Lower leg skin (tissue), 4 donors: ENCODE data around the gene DUSP8. TPM values are rescaled to one million over a fixed set of nuclear protein-coding genes. Genes with fewer than 3 reads are reported as not detected.

Source experiments
- DNase-seq, 2 donors: peaks; one replicate each; pipeline ENCODE4 v3.0.0-alpha.2; 2019; ENCODE audit warnings: low spot score in 2 of 2
- H3K4me3 ChIP-seq: fragments of 200-600 bp; sonication (generic); 2 replicates; pipeline ENCODE4 v1.5.1; 2017; ENCODE audit warnings: mild to moderate bottlenecking, low read depth; ENCODE audit not compliant: poor library complexity, severe bottlenecking
- POLR2A ChIP-seq, 2 donors: fragments of 450-650 bp; IDR thresholded peaks; one replicate each; pipeline ENCODE4 v1.6.1; 2016 to 2017; ENCODE audit warnings: antibody characterized with exemption in 2 of 2, mild to moderate bottlenecking in 1 of 2, moderate library complexity in 1 of 2
- WGBS, 2 donors: methylation state at CpG; one replicate each; pipeline ENCODE4 v1.1.5; 2018; 5-methylcytosine and 5-hydroxymethylcytosine counted together
- intact Hi-C: fragments of 100-400 bp; cut with DNase I; formaldehyde crosslinking; loops from one replicate; pipeline ENCODE4 v1.15.0; 2023; ENCODE audit warnings: low total_unique reads
- total RNA-seq, 4 donors: library from RNA; depleted of rRNA; stranded (reverse); fragments of >200 nt; gene quantifications; one replicate each; pipeline ENCODE4 v1.1.0, GENCODE V29; 2016
- TF ChIP-seq, protein P1 (sequence below), 3 donors: fragments of 450-650 bp; IDR thresholded peaks; one replicate each; pipeline ENCODE4 v1.5.1; 2016; ENCODE audit warnings: antibody characterized with exemption in 3 of 3, mild to moderate bottlenecking in 3 of 3, moderate library complexity in 2 of 3

DUSP8 gene
- total RNA-seq, 4 donors from 2014 or later: 4.0 to 11.6 (median 5.9) TPM

DNA sequence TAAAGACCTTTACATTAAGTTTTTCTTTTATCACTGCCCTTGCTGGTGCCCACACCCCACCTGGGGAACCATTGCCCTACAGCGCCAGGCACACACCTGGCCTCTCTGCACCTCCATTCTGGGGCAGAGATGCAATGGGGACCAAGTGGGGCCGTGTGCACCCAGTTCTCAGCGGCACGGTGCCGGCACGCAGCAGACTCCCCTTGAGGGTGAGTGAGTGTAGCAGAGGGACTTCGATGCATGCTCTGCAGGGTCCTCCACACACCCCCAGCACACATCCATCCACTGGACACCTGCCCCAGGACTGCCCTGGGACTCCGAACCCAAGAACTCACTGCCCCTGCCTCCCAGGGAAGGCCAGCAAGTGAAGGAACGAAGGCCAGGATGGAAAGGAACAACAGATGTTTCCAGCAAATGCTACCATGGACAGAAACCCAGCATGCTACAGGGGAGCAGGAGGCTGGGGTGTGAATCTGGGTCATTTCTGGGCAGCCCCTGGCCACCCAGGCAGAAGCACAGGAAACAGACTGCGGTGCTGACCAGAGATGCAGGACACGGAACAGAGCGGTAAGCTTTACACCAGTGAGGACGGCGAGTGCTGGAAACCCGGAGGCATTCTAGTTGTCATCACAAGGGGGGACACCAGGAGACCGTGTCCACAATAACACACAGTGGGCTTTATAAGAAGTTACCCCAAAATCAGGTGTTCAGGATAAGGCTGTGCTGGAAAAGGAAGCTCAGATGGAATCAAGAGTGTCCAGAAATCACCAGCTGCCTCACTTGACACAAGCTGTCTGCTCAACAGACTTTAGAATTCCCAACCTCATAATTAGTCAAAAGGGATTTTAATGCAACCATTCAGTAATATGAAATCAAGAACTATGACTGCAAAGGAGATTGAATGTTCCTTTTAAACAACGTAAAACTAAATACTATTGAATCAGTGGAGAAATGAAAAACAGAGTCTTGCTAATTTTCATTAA is 52.8 kb downstream of the DUSP8 start:
- H3K4me3 ChIP-seq: no peak overlapping the region
- DNase-seq: no peak
- TF ChIP-seq, protein P1, sequence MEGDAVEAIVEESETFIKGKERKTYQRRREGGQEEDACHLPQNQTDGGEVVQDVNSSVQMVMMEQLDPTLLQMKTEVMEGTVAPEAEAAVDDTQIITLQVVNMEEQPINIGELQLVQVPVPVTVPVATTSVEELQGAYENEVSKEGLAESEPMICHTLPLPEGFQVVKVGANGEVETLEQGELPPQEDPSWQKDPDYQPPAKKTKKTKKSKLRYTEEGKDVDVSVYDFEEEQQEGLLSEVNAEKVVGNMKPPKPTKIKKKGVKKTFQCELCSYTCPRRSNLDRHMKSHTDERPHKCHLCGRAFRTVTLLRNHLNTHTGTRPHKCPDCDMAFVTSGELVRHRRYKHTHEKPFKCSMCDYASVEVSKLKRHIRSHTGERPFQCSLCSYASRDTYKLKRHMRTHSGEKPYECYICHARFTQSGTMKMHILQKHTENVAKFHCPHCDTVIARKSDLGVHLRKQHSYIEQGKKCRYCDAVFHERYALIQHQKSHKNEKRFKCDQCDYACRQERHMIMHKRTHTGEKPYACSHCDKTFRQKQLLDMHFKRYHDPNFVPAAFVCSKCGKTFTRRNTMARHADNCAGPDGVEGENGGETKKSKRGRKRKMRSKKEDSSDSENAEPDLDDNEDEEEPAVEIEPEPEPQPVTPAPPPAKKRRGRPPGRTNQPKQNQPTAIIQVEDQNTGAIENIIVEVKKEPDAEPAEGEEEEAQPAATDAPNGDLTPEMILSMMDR (IDR thresholded peaks at IDR 0.05): no peak
- TF ChIP-seq POLR2A (IDR thresholded peaks at IDR 0.05): no peak
- intact Hi-C loops: loop anchor here (10.0 kb wide), 2 partner anchors 65 to 315 kb away; no protein-coding TSS in a partner anchor
- WGBS, 2 donors: 93% methylated on average over 14 to 17 of the region's 17 CpGs

DNA sequence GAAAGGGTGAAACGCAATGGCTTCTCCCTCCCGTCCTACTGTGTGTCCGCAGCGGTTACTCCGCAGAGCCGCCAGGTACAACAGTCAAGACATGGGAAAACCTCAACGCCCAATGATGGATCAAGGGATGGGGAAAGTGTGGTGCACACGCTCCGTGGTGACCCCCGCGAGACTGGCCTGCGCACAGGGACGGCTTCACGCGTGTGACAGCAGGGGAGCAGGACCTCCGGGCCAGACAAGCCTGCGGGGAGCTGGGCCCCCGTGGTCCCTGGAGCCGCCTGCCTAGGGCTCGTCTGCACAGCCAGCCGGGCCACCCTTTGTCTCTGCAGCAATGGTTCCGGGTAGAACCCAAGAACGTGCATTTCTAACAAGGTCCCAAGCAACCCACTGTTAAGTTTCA is 53.8 kb downstream of the DUSP8 start:
- no peak for TF ChIP-seq POLR2A (IDR thresholded peaks at IDR 0.05)
- TF ChIP-seq, protein P1 (IDR thresholded peaks at IDR 0.05): no peak
- H3K4me3 ChIP-seq: no peak overlapping the region
- DNase-seq: no peak
- intact Hi-C loops: loop anchor here (10.0 kb wide), 2 partner anchors 64 to 314 kb away; no protein-coding TSS in a partner anchor
- WGBS, 2 donors: 93 to 97% methylated on average over 18 to 23 of the region's 23 CpGs

DNA sequence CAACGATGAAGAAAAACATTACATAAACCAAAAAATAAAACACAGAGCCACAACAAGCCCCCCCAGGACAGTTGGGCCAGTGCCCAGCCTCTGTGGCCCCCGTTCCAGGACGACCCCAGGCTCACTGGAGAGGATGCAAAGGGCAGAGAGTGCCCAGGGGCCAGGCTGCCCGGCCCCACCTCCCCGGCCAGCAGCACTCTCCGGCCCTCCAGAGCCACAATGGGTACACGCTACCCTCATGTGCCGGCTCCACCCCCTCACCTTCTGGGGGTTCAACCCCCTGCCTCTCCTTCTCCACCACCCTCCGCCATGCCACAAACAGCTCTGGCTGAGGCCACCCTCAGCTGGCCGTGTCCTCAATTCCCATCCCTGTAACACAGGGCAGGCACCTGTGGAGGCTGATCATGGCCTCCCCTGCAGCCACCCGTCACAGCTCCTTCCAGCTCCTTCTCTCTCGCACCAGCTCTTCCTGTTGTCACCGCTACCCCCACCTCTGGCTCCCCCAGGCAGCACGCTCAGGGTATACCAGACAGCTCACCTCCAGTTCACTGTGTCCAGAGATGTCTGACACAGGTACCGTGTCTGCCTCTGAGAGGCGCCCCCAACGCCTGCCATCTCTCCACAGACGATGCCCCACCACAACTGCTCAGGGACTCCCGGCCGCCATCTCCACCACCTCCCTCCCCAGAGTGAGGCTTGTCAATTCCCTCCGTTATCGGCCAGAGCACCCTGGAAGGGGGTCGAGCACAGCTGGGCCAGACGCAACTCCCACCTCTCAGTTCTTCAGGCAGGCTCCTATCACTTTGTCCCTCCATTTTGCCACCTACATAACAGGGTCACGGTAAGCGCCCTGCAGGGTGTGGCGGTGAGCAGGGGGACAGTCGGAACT is 54.7 kb downstream of the DUSP8 start:
- intact Hi-C loops: loop anchor here (10.0 kb wide), 2 partner anchors 63 to 313 kb away; no protein-coding TSS in a partner anchor
- TF ChIP-seq, protein P1 (IDR thresholded peaks at IDR 0.05): no peak
- no peak for TF ChIP-seq POLR2A (IDR thresholded peaks at IDR 0.05)
- no peak for DNase-seq
- H3K4me3 ChIP-seq: no peak overlapping the region
- WGBS, 2 donors: 83 to 84% methylated on average over 28 of the region's 28 CpGs

DNA sequence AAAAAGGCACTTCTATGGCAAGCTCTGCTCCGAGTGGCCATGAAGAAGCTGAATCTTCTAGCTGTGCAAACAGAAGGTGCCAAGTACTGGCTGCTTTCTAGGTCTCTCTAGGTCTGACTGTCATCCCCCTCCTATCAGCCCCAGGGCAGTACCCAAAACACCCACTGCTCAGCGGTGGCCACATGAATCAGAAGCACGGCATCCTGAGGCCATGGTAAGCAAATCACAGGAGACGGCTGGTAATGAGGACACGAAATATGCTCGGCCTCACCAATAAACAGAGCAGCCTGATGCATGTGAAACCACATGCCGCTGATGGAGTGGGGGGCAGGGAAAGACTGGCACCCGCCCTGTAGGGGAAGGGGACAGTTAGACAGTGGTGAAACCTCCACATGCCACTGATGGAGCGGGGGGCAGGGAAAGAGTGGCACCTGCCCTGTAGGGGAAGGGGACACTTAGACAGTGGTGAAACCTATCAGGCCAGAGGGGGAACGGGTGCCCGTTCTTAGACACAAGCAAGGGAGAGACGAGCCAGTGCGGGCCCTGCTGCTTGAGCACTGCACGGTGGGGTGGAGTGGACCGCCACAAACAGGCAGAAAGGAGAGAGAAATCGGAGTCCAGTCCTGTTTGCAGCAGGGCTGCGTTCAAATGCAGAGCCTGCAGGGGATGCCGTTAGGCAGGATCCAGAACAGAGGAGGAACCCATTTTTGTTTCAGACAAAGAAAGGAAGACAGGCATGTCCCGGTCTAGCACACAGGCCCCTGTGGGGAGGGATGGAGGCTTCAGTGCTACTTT is 55.6 kb downstream of the DUSP8 start:
- 77 to 79% methylated on average over 19 of the region's 19 CpGs for WGBS, 2 donors
- no peak overlapping the region for H3K4me3 ChIP-seq
- intact Hi-C loops: loop anchor here (10.0 kb wide), 2 partner anchors 62 to 312 kb away; no protein-coding TSS in a partner anchor
- no peak for TF ChIP-seq POLR2A (IDR thresholded peaks at IDR 0.05)
- TF ChIP-seq, protein P1 (IDR thresholded peaks at IDR 0.05): no peak
- no peak for DNase-seq
